Skeletal muscle satellite cell (primary cell): ENCODE data around the gene KRT6B.
"Not testable (repeated sequence)": the region's sequence is repeated elsewhere in the genome, so short reads cannot be mapped to it uniquely, and the experiment has no call there.

ENCODE experiments used
- H3K27me3 ChIP-seq: 2 replicates; pipeline ENCODE4 v1.7.0; 2013; ENCODE audit warnings: low read length; ENCODE audit not compliant: control insufficient read depth, insufficient read depth
- H3K36me3 ChIP-seq: 2 replicates; pipeline ENCODE4 v1.7.0; 2013; ENCODE audit warnings: mild to moderate bottlenecking, control low read depth, low read length; ENCODE audit not compliant: insufficient read depth
- H3K4me1 ChIP-seq: 2 replicates; pipeline ENCODE4 v1.7.0; 2013; ENCODE audit warnings: low read length; ENCODE audit not compliant: control insufficient read depth, insufficient read depth
- H3K4me2 ChIP-seq: 2 replicates; pipeline ENCODE4 v1.7.0; 2013; ENCODE audit warnings: mild to moderate bottlenecking, low read length
- H3K4me3 ChIP-seq: 2 replicates; pipeline ENCODE4 v1.7.0; 2013; ENCODE audit warnings: low read length
- H3K9ac ChIP-seq: 2 replicates; pipeline ENCODE4 v1.7.0; 2013; ENCODE audit warnings: mild to moderate bottlenecking, low read depth, low read length, moderate library complexity
- H3K9me3 ChIP-seq: replicated peaks from 2 replicates; pipeline ENCODE4 v1.7.0; 2013; ENCODE audit warnings: mild to moderate bottlenecking, control low read depth, low read length

The KRT6B gene

DNA sequence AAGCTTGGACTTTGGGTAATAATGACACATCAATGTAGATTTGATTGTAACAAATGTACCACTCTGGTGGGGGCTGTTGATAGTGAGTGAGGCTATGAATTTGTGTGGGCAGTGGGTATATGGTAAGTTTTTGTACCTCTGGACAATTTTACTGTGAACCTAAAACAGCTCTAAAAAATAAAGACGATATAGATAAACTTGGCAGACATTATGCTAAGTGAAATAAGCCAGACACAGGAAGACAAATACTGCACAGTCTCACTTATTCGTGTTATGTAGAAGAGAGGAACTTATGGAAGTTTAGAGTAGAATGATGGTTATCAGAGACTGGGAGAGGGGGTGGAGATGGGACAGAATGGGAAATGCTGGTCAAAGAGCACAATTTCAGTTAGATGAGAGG lies 13.0 kb upstream of the KRT6B start:
- Histone ChIP-seq H3K27me3 (peaks cover 55% of the 10 kb centered on the region), H3K4me3 (no peak overlapping the region), H3K36me3 (no peaks in the 10 kb centered on the region), H3K9me3 (no peaks in the 10 kb centered on the region), H3K9ac (no peak overlapping the region), H3K4me2 (no peak overlapping the region), H3K4me1 (no peaks in the 10 kb centered on the region)

DNA sequence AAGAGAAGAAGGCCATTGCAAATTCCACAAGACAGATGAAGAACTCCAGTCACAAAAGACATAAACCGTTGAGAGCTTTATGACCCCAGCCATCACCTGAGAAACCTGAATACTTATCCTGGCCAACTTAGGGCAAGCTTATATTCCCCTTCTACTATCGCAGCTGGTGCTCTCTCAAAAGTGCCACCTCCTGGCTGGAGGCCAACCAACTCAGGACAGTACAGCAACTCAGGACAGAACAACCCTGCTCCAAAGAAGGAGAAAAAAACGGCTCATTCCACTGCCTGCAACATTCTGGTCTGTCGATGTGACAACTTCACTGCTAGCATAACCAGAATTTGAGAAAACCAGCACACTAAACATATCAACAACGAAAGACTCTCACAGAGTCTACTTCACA lies 9.7 kb upstream of the KRT6B start:
- Histone ChIP-seq H3K9me3 (no peaks in the 10 kb centered on the region), H3K36me3 (no peaks in the 10 kb centered on the region), H3K9ac (no peak overlapping the region), H3K4me3 (no peak overlapping the region), H3K4me1 (no peaks in the 10 kb centered on the region), H3K4me2 (no peak overlapping the region), H3K27me3 (peaks cover 59% of the 10 kb centered on the region)

- H3K9me3 ChIP-seq, result no peaks in the 10 kb centered on the region
- H3K9ac ChIP-seq, result no peak overlapping the region
- no peaks in the 10 kb centered on the region for H3K36me3 ChIP-seq
- H3K27me3 ChIP-seq, result peaks cover 41% of the 10 kb centered on the region
- H3K4me3 ChIP-seq, result no peak overlapping the region
- H3K4me1 ChIP-seq, result no peaks in the 10 kb centered on the region
- H3K4me2 ChIP-seq, result no peak overlapping the region
Observed at GRCh38 chr12:52458861-52459260, 6.9 kb upstream of the KRT6B start.

DNA sequence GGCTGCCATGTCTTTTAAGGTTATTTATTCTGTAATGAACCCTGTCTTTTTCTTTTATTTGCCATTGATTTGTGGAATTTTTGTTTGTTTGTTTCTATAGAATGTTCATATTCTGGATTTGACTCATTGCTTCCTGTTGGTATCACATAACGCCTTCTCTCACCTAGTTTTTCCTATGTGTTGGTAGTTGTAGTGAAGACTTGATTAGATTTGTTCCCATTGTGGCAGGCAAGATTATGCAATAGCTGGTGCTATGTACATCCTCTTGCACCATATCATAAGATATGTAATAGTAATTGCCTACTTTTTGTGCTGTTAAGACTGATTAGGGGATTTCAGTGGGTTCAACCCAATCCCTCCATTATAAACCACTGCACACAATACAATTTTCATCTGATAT lies 3.9 kb upstream of the KRT6B start:
- peaks cover 27% of the 10 kb centered on the region for H3K27me3 ChIP-seq
- no peaks in the 10 kb centered on the region for H3K4me1 ChIP-seq
- H3K9ac ChIP-seq, result no peak overlapping the region

DNA sequence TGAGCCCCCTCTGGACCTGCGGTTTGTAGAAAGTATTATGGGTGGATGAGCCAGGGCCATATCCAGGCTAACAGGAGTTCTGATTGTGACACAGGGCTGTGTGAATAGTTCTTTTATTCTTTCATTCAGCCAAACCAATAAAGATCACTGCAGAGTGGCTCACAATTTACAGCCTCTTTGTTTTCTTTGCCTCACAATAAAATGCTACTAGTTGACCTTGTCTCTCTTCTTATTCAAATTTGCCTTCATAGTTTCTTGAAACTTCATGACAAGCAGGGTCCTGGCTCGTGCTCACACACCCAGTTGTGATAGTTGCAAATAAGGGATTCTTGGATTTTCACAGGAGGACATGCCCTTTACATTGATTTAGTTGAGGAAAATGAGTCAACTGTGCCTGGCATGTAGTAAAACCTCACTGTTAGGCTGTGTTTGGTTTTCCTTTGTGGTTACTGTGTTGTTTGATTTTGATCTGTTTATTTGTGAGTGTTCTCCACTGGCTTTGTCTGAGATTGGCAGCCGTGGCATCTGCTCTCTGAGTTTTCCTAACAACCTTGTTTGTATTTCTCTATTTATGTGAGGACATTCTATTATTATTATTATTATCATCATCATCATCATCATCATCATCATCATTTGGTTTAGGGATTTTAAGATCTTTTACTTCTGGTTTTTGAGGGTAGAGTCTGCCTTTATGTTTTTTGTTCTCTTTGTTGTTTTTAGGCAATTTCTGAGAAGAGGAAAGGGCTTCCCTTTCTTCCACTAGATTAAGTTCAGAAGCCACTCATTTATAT lies 2.7 kb upstream of the KRT6B start:
- Histone ChIP-seq H3K9me3 (no peaks in the 10 kb centered on the region), H3K9ac (no peak overlapping the region), H3K4me3 (no peak overlapping the region), H3K27me3 (peaks cover 16% of the 10 kb centered on the region), H3K4me1 (no peaks in the 10 kb centered on the region), H3K4me2 (no peak overlapping the region), H3K36me3 (no peaks in the 10 kb centered on the region)

More for the DNA sequence above, 3.9 kb upstream of the KRT6B start:
- Histone ChIP-seq H3K9me3 (no peaks in the 10 kb centered on the region), H3K36me3 (no peaks in the 10 kb centered on the region), H3K4me2 (no peak overlapping the region), H3K4me3 (no peak overlapping the region)

DNA sequence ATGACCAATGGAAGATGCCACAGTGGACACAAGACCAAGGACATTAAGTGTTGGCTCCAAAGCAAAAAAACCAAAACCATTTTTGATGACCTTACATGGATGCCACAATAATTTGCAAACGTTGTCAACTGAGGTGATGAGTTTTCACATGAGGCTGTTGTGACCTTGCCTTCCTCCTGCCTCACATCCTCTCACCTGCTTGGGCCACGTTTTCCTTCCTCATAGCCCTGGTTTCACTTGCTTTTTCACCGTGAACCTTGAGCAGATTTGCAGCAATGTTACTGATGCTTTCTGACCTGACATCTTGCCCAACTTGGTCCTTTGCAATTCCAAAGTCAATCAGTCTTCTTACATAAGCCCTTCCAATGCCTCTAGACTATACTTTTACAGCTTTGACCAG lies 3.7 kb downstream of the KRT6B start:
- Histone ChIP-seq H3K4me3 (no peak overlapping the region), H3K4me1 (no peaks in the 10 kb centered on the region), H3K4me2 (no peak overlapping the region), H3K27me3 (peaks cover 29% of the 10 kb centered on the region), H3K36me3 (no peaks in the 10 kb centered on the region), H3K9me3 (no peaks in the 10 kb centered on the region), H3K9ac (no peak overlapping the region)

- peaks cover 27% of the 10 kb centered on the region for H3K27me3 ChIP-seq
- not testable (repeated sequence) for H3K4me2 ChIP-seq, H3K4me1 ChIP-seq, H3K36me3 ChIP-seq, H3K9ac ChIP-seq, H3K4me3 ChIP-seq, H3K9me3 ChIP-seq
Observed at GRCh38 chr12:52447196-52447595, 4.8 kb downstream of the KRT6B start.

DNA sequence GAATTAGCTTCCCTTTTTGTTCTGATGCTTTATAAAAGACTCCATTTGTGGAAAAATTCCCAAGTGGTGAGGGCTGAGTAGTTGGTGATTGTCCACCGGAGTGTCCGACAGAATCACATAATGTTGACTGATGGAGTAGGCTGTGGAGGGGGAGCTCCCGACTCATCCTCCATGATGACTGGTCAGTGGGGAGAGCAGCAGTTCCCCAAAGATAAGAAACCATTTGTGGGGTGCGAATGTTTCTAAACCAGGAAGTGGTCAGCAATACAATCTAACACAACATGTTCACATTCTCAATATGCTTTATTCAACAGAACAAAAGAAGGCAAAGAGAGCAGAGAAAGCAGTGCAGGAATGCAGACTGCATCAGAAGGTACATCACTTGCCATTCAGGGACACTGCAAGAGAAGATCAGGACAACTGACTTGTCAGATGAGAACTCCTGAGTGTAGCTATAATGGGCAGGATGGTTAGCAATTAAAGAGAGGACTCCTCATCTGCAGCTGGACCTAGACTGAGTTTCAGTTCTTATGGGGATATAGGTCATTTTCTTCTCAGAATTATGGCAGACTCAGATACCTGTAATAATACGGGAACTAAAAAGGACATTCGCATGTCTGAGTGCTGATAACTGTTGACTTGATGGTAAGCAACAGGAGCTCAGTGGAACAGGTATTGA lies 5.4 kb downstream of the KRT6B start:
- Histone ChIP-seq H3K4me2 (no peak overlapping the region), H3K4me3 (no peak overlapping the region), H3K36me3 (no peaks in the 10 kb centered on the region), H3K27me3 (peaks cover 24% of the 10 kb centered on the region), H3K4me1 (peaks cover 8% of the 10 kb centered on the region), H3K9me3 (no peaks in the 10 kb centered on the region), H3K9ac (no peak overlapping the region)

DNA sequence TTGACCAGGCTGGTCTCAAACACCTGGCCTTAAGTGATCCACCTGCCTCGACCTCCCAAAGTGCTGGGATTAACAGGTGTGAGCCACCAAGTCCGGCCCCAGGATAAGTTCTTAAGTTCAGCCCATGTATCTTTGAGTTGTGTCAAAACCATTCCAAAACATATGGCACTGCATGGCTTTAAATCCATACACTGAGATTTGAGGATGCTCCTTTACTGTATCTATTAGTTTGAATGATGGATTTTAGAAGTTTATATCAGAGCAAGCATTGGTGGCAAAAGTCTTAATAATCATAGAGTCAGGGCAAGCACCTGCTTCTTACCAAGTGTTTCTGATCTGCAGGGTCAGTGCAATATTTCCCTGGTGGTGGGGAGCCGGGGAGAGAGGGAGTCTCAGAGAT lies 6.1 kb downstream of the KRT6B start:
- no peak overlapping the region for H3K4me2 ChIP-seq
- no peak overlapping the region for H3K9ac ChIP-seq
- no peaks in the 10 kb centered on the region for H3K9me3 ChIP-seq
- no peak overlapping the region for H3K4me3 ChIP-seq
- peaks cover 8% of the 10 kb centered on the region for H3K4me1 ChIP-seq
- peaks cover 24% of the 10 kb centered on the region for H3K27me3 ChIP-seq
- no peaks in the 10 kb centered on the region for H3K36me3 ChIP-seq

GRCh38 chr12:52444647-52445595 lies 7.0 kb downstream of the KRT6B start:
- Histone ChIP-seq H3K36me3 (no peaks in the 10 kb centered on the region), H3K4me3 (no peak overlapping the region), H3K27me3 (peaks cover 24% of the 10 kb centered on the region), H3K9me3 (no peaks in the 10 kb centered on the region), H3K9ac (no peak overlapping the region), H3K4me2 (no peak overlapping the region), H3K4me1 (peaks cover 8% of the 10 kb centered on the region)

DNA sequence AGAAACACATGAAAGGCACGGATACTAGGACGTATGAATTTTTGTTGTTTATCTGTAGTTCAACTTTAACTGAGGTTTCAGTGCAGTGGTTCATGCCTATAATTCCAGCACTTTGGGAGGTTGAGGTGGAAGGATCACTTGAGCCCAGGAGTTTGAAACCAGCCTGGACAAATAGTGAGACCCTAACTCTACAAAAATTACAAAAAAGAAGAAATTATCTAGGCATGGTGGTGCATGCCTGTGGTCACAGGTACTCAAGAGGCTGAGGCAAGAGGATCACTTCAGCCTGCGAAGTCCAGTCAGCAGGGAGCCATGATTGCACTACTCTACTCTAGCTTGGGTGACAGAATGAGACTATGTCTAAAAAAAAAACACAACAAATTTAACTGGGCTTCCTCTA lies 8.0 kb downstream of the KRT6B start:
- H3K27me3 ChIP-seq, result peaks cover 26% of the 10 kb centered on the region
- peaks cover 8% of the 10 kb centered on the region for H3K4me1 ChIP-seq
- no peak overlapping the region for H3K4me3 ChIP-seq
- no peaks in the 10 kb centered on the region for H3K9me3 ChIP-seq
- H3K9ac ChIP-seq, result no peak overlapping the region
- H3K4me2 ChIP-seq, result no peak overlapping the region
- H3K36me3 ChIP-seq, result no peaks in the 10 kb centered on the region
